Hepatocyte (in vitro differentiated cells): ENCODE measurements around the gene TTC34. TPM values are rescaled to one million over a fixed set of nuclear protein-coding genes. Genes with fewer than 3 reads are reported as not detected.

Experiments used
- DNase-seq: peaks from one replicate; pipeline ENCODE4 v3.0.0-alpha.2; 2016; ENCODE audit warnings: low spot score
- H2AFZ ChIP-seq: fragments of 200-600 bp; sonication (generic); 2 replicates; pipeline ENCODE4 v1.6.0; 2016; ENCODE audit warnings: antibody characterized with exemption, mild to moderate bottlenecking
- H3K27ac ChIP-seq: fragments of 200-600 bp; sonication (generic); 2 replicates; pipeline ENCODE4 v1.5.1; 2016; ENCODE audit warnings: mild to moderate bottlenecking
- H3K27me3 ChIP-seq: fragments of 200-600 bp; sonication (generic); 2 replicates; pipeline ENCODE4 v1.6.1; 2016
- H3K36me3 ChIP-seq: fragments of 200-600 bp; sonication (generic); replicated peaks from 2 replicates; pipeline ENCODE4 v1.5.1; 2016; ENCODE audit warnings: low read depth; ENCODE audit not compliant: insufficient read depth
- H3K4me1 ChIP-seq: fragments of 200-600 bp; sonication (generic); 2 replicates; pipeline ENCODE4 v1.5.1; 2016; ENCODE audit warnings: mild to moderate bottlenecking, moderate library complexity; ENCODE audit not compliant: insufficient read depth
- H3K4me2 ChIP-seq: fragments of 200-600 bp; sonication (generic); 2 replicates; pipeline ENCODE4 v1.6.0; 2016
- H3K4me3 ChIP-seq: fragments of 200-600 bp; sonication (generic); 2 replicates; pipeline ENCODE4 v1.5.1; 2016; ENCODE audit warnings: mild to moderate bottlenecking
- H3K79me2 ChIP-seq: fragments of 200-600 bp; sonication (generic); 2 replicates; pipeline ENCODE4 v1.6.0; 2017; ENCODE audit warnings: mild to moderate bottlenecking
- H3K9me2 ChIP-seq: fragments of 200-600 bp; sonication (generic); replicated peaks from 2 replicates; pipeline ENCODE4 v1.6.0; 2017; ENCODE audit warnings: mild to moderate bottlenecking; ENCODE audit not compliant: insufficient read depth
- H3K9me3 ChIP-seq: fragments of 200-600 bp; sonication (generic); 2 replicates; pipeline ENCODE4 v1.5.1; 2016; ENCODE audit warnings: low read depth, mild to moderate bottlenecking
- H4K20me1 ChIP-seq: fragments of 200-600 bp; sonication (generic); 2 replicates; pipeline ENCODE4 v1.6.0; 2016; ENCODE audit warnings: mild to moderate bottlenecking; ENCODE audit not compliant: insufficient read depth, poor library complexity, severe bottlenecking
- CTCF ChIP-seq: fragments of 200-600 bp; sonication (generic); IDR thresholded peaks from 2 replicates; pipeline ENCODE4 v1.5.1; 2016; ENCODE audit warnings: antibody characterized with exemption, mild to moderate bottlenecking; ENCODE audit not compliant: poor library complexity
- EZH2 ChIP-seq: fragments of 200-600 bp; sonication (generic); IDR thresholded peaks from 2 replicates; pipeline ENCODE4 v1.6.1; 2016; ENCODE audit warnings: antibody characterized with exemption, mild to moderate bottlenecking, borderline replicate concordance
- EZH2phosphoT487 ChIP-seq: fragments of 200-600 bp; sonication (generic); IDR thresholded peaks from one replicate; pipeline ENCODE4 v1.6.1; 2018; ENCODE audit warnings: antibody characterized with exemption, mild to moderate bottlenecking, low read depth, moderate library complexity; ENCODE audit not compliant: unreplicated experiment, severe bottlenecking
- WGBS: methylation state at CpG from one replicate; pipeline ENCODE4 v1.1.6; 2016; ENCODE audit warnings: low lambda C conversion rate; ENCODE audit errors: missing lambda C conversion rate; 5-methylcytosine and 5-hydroxymethylcytosine counted together
- polyA plus RNA-seq: library from polyadenylated mRNA; unstranded; fragments of >200 nt; fragmentation: Nextera tagmentation; extraction: Ambion mirVana; gene quantifications from 2 replicates; pipeline ENCODE4 v1.2.1, GENCODE V29; 2016
- total RNA-seq: library from RNA; depleted of rRNA; stranded (reverse); fragments of >200 nt; gene quantifications from 2 replicates; pipeline ENCODE4 v1.2.3, GENCODE V29; 2014

The TTC34 gene
- total and polyA plus RNA-seq, 2 experiments from 2014 or later: 0.13 to 0.33 TPM

GRCh38 chr1:2826736-2827292 lies 25.3 kb upstream of the TTC34 start:
- Histone ChIP-seq H2AFZ (no peak overlapping the region), H3K4me3 (no peak overlapping the region), H3K9me3 (no peaks in the 10 kb centered on the region), H3K4me1 (no peaks in the 10 kb centered on the region), H3K27ac (no peak overlapping the region), H4K20me1 (no peaks in the 10 kb centered on the region), H3K36me3 (no peaks in the 10 kb centered on the region), H3K27me3 (no peaks in the 10 kb centered on the region), H3K79me2 (no peaks in the 10 kb centered on the region), H3K9me2 (no peaks in the 10 kb centered on the region), H3K4me2 (no peak overlapping the region)
- no peak for TF ChIP-seq CTCF
- TF ChIP-seq EZH2: no peak
- TF ChIP-seq EZH2phosphoT487: no peak
- WGBS: 65% methylated on average over 14 of the region's 14 CpGs
- no peak for DNase-seq

GRCh38 chr1:2826316-2826715 lies 24.8 kb upstream of the TTC34 start:
- no peak overlapping the region for H2AFZ ChIP-seq
- TF ChIP-seq EZH2: no peak
- TF ChIP-seq CTCF: no peak
- TF ChIP-seq EZH2phosphoT487: no peak
- no peaks in the 10 kb centered on the region for H3K79me2 ChIP-seq
- H3K36me3 ChIP-seq: no peaks in the 10 kb centered on the region
- H4K20me1 ChIP-seq: no peaks in the 10 kb centered on the region
- no peak overlapping the region for H3K4me2 ChIP-seq
- no peak overlapping the region for H3K4me3 ChIP-seq
- H3K4me1 ChIP-seq: no peaks in the 10 kb centered on the region
- WGBS: 79% methylated on average over 13 of the region's 15 CpGs
- H3K9me3 ChIP-seq: no peaks in the 10 kb centered on the region
- H3K9me2 ChIP-seq: no peaks in the 10 kb centered on the region
- no peak overlapping the region for H3K27ac ChIP-seq
- DNase-seq: no peak
- no peaks in the 10 kb centered on the region for H3K27me3 ChIP-seq

GRCh38 chr1:2825487-2826189 lies 24.1 kb upstream of the TTC34 start:
- no peaks in the 10 kb centered on the region for H3K27me3 ChIP-seq
- H3K9me3 ChIP-seq: no peaks in the 10 kb centered on the region
- no peak overlapping the region for H2AFZ ChIP-seq
- no peak for TF ChIP-seq CTCF
- TF ChIP-seq EZH2phosphoT487: no peak
- TF ChIP-seq EZH2: no peak
- no peak overlapping the region for H3K4me3 ChIP-seq
- no peak for DNase-seq
- H3K4me2 ChIP-seq: no peak overlapping the region
- no peaks in the 10 kb centered on the region for H3K36me3 ChIP-seq
- no peaks in the 10 kb centered on the region for H3K79me2 ChIP-seq
- WGBS: 85% methylated on average over 18 of the region's 18 CpGs
- H3K9me2 ChIP-seq: no peaks in the 10 kb centered on the region
- H3K27ac ChIP-seq: no peak overlapping the region
- H4K20me1 ChIP-seq: no peaks in the 10 kb centered on the region
- no peaks in the 10 kb centered on the region for H3K4me1 ChIP-seq
